Measurements from ENCODE around the gene MDC1. TPM values are rescaled to one million over a fixed set of nuclear protein-coding genes. Genes with fewer than 3 reads are reported as not detected.
A peak's percentile ranks its signal among the peaks of the same experiment; 100 is the strongest.

Gene MDC1
- total RNA-seq, 1 experiment from 2014 or later: 75.8 TPM

GRCh38 chr6:30763618-30764489 lies 46.8 kb upstream of the MDC1 start:
- Histone ChIP-seq H3K79me2 (ENCODE audit: insufficient read depth, low read length) (no peaks in the 10 kb centered on the region), H3K9ac (ENCODE audit: low read length) (peak overlapping the region; percentile 57), H4K20me1 (ENCODE audit: insufficient read depth) (no peaks in the 10 kb centered on the region), H3K9me3 (ENCODE audit: control insufficient read depth in 1 of 2, insufficient read depth in 1 of 2, low read depth in 1 of 2, low read length in 2 of 2) (no peaks in the 10 kb centered on the region), H3K4me3 (replicated peaks in 1 of 2; ENCODE audit: low read depth in 1 of 2, low read length in 2 of 2) (no peak overlapping the region), H2AFZ (ENCODE audit: low read depth, low read length, poor library complexity, severe bottlenecking) (peak overlapping the region; percentile 63), H3K4me2 (ENCODE audit: low read length) (peak overlapping the region; percentile 45), H3K27ac (ENCODE audit: low read depth, low read length) (peak overlapping the region; percentile 78), H3K27me3 (ENCODE audit: insufficient read depth, low read length) (no peaks in the 10 kb centered on the region), H3K9me2 (ENCODE audit: insufficient read depth) (no peaks in the 10 kb centered on the region), H3K36me3 (ENCODE audit: control insufficient read depth in 1 of 2, insufficient read depth in 2 of 2, low read length in 2 of 2) (no peaks in the 10 kb centered on the region), H3K4me1 (ENCODE audit: control insufficient read depth in 1 of 2, insufficient read depth in 2 of 2, low read length in 2 of 2) (peaks cover 72 to 85% of the 10 kb centered on the region in 2 experiments)
- ChIA-PET RAD21 (ENCODE audit: low non-redundant PET in 1 of 2, low total read pairs in 2 of 2, uncharacterized antibody in 2 of 2, unreplicated experiment in 2 of 2) (interaction anchor here (0.9 to 1.1 kb wide), 2 partner anchors 11 to 48 kb away, joined by 3 to 4 read pairs; no protein-coding TSS in a partner anchor), CTCF (interaction anchor here (1.8 kb wide), 1 partner anchor 12 kb away, joined by 7 read pairs; no protein-coding TSS in a partner anchor), POLR2A (interaction anchor here (0.7 to 12.4 kb wide), 11 partner anchors 9 to 51 kb away, joined by 3 to 195 read pairs (median 4); partner anchors contain the start of genes FLOT1 and IER3)
- intact Hi-C loops (cut with micrococcal nuclease): no loop called here
- TF ChIP-seq EZH2phosphoT487 (IDR thresholded peaks at IDR 0.05; ENCODE audit: borderline replicate concordance) (no peak), REST (IDR thresholded peaks at IDR 0.05; ENCODE audit: low read depth) (no peak), POLR2AphosphoS5 (IDR thresholded peaks at IDR 0.05; ENCODE audit: low read depth, low read length) (peak; percentile 5; the same call in 1 of the 2 replicates), TCF7L2 (IDR thresholded peaks at IDR 0.05; ENCODE audit: borderline replicate concordance, extremely low read depth, insufficient read depth, insufficient read length) (peak; percentile 79)
- peak; percentile 52 for ATAC-seq
- no TSS peak for BruUV-seq (replicated peaks)
- no peak for DNase-seq (ENCODE audit: low read depth, low spot score)
